ENCODE measurements around the gene SEMA4B.

GRCh38 chr15:90165659-90166489 lies 35.3 kb upstream of the SEMA4B start:
- TF ChIP-seq CTCF (conservative IDR thresholded peaks at IDR 0.05; ENCODE audit: low read depth, low read length) (no peak), EZH2 (IDR thresholded peaks at IDR 0.05; ENCODE audit: borderline replicate concordance, low read depth, low read length, poor library complexity, severe bottlenecking) (no peak)

Data from A673 (cell line).